ENCODE measurements around the gene TTC38.

Gene TTC38

DNA sequence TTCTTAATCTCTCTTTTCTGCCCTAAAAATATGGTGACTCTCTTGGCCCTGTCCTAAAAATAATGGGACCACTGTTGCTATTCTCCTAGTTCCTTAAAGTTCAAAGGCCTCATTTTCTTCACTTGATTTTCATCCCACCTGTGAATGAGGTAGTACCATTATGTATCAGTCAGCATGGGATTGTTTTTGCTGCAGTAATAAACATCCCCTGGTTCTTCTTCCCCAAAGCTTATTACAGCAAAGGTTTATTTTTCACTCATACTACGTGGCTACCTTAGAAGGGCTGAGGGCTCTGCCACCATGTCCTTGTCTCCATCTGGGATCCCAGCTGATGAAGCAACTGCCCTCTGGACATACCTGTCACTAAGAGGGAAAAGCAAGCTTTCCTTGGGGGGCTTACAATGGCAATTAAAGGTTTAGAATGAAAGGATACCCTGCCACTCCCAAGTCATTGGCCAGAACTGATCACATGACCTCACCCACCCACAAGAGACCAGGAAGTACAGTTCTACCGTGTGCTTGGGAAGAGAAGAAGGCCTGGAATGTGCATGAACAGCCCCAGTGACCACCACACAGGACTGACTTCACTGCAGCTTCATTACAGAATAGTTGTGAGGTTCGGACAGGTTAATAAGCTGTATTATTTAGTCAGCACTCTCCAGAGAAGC is 7.8 kb downstream of the TTC38 start:
- H3K36me3 ChIP-seq (ENCODE audit: control insufficient read depth, insufficient read depth, low read length): peaks cover 23% of the 10 kb centered on the region
- TF ChIP-seq, protein P1, sequence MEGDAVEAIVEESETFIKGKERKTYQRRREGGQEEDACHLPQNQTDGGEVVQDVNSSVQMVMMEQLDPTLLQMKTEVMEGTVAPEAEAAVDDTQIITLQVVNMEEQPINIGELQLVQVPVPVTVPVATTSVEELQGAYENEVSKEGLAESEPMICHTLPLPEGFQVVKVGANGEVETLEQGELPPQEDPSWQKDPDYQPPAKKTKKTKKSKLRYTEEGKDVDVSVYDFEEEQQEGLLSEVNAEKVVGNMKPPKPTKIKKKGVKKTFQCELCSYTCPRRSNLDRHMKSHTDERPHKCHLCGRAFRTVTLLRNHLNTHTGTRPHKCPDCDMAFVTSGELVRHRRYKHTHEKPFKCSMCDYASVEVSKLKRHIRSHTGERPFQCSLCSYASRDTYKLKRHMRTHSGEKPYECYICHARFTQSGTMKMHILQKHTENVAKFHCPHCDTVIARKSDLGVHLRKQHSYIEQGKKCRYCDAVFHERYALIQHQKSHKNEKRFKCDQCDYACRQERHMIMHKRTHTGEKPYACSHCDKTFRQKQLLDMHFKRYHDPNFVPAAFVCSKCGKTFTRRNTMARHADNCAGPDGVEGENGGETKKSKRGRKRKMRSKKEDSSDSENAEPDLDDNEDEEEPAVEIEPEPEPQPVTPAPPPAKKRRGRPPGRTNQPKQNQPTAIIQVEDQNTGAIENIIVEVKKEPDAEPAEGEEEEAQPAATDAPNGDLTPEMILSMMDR (IDR thresholded peaks at IDR 0.05; ENCODE audit: insufficient read depth, low read length, poor library complexity, severe bottlenecking): no peak
- no peak for DNase-seq (ENCODE audit: extremely low read depth, insufficient read length)
- no peak overlapping the region for H3K4me3 ChIP-seq (replicated peaks; ENCODE audit: low read depth, low read length)
- H3K27me3 ChIP-seq (replicated peaks; ENCODE audit: control insufficient read depth, insufficient read depth, low read length): no peaks in the 10 kb centered on the region

DNA sequence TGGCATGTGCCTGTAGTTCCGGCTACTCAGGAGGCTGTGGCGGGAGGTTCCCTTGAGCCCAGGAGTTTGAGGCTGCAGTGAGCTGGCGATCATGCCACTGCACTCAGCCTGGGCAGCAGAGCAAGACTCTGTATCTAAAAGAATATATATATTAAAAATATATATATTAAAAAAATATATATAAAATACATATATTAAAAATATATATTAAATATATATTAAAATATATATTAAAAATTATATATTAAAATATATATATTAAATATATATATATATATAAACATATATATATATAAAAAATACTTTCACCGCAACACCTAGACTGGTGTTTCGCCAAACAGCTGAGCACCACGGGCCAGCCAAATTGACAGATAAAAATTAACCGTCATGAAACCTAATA is 8.8 kb downstream of the TTC38 start:
- H3K27me3 ChIP-seq (replicated peaks; ENCODE audit: control insufficient read depth, insufficient read depth, low read length): no peaks in the 10 kb centered on the region
- TF ChIP-seq, protein P1 (IDR thresholded peaks at IDR 0.05; ENCODE audit: insufficient read depth, low read length, poor library complexity, severe bottlenecking): no peak
- no peak for DNase-seq (ENCODE audit: extremely low read depth, insufficient read length)
- H3K36me3 ChIP-seq (ENCODE audit: control insufficient read depth, insufficient read depth, low read length): peaks cover 26% of the 10 kb centered on the region
- no peak overlapping the region for H3K4me3 ChIP-seq (replicated peaks; ENCODE audit: low read depth, low read length)

DNA sequence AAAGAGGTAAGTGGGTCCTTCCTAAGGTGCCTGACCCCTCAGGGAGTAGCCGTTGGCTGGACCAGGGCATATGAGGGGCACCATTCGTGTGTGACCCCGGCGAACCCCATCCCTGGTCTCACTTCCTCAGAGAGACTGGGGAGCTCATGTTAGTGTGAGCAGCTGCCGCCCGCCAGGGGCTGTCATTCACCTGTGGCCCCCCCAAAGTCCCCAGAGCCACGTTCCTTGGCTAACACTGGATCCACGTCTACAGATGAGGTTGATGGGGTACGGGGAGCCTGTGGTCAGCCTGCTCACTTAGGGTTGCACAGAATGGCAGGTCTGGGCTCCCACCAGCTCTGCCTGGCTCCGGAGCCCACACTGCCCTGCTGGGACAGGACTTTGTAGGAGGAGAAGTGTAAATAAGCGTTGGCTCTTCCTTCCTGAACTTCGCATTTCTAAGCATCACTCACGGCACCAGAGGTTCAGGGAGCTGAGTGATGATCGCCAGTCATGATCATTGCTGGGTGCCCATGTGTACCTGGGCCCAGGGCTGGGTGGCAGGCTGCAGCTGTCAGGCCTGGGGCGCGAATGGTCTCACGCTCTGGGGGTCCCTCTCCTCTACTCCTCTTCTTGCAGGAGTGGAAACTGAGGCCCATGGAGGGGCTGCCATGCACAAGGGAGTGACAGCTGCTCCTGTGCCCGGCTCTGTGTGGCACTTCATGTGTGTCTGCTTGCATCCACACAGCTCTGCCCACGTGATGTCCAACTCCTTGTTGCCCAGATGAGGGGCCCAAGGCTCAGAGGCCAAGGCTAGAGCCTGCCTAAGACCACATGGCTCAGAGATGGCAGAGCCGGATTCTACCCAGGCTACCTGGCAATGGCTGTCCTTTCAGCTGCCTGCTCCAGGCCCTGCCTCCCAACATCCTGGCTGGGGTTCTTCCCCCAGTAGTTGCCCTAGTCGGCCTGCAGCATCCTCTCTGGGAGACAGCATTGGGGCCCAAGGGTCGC is 11.1 kb downstream of the TTC38 start:
- peaks cover 24% of the 10 kb centered on the region for H3K36me3 ChIP-seq (ENCODE audit: control insufficient read depth, insufficient read depth, low read length)
- no peaks in the 10 kb centered on the region for H3K27me3 ChIP-seq (replicated peaks; ENCODE audit: control insufficient read depth, insufficient read depth, low read length)
- TF ChIP-seq, protein P1 (IDR thresholded peaks at IDR 0.05; ENCODE audit: insufficient read depth, low read length, poor library complexity, severe bottlenecking): no peak
- DNase-seq (ENCODE audit: extremely low read depth, insufficient read length): no peak
- H3K4me3 ChIP-seq (replicated peaks; ENCODE audit: low read depth, low read length): no peak overlapping the region

DNA sequence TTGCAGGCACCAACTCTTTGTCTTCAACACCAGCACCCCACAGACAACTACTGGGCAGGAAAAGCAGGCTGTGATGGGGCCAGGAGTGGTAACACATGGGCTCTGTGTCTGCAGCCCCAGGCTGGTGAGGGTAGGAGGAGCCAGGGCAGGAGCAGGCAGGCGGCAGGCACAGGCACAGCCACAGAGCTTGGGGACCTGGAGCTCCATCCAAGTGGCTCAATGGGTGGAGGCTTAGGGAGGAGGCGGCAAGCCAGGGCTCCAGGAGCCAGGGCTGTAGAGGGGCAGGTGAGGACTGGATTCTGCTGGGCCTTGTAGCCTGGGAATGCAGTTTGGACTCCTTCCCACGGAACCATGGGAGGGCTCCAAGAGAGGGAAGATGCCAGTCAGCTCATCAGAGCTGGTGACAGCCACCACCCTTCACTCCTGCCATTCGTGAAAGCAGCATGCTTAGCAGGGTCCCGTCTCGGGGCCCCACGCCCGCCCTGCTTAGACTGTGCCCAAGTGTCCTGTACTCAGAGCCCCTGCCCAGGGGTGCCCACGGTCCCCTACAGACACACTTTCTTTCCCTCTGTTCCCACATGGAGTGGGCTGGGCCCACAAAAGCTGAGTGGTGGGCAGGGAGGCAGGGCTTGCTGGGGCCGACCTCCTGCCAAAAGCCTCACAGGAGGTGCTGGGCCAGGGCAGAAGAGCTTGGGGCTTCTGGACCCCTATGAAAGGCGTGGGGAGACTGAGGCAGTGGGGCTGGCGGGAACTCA is 12.4 kb downstream of the TTC38 start:
- Histone ChIP-seq H3K27me3 (replicated peaks; ENCODE audit: control insufficient read depth, insufficient read depth, low read length) (no peaks in the 10 kb centered on the region), H3K36me3 (ENCODE audit: control insufficient read depth, insufficient read depth, low read length) (peaks cover 30% of the 10 kb centered on the region), H3K4me3 (replicated peaks; ENCODE audit: low read depth, low read length) (no peak overlapping the region)
- TF ChIP-seq, protein P1 (IDR thresholded peaks at IDR 0.05; ENCODE audit: insufficient read depth, low read length, poor library complexity, severe bottlenecking): no peak
- DNase-seq (ENCODE audit: extremely low read depth, insufficient read length): no peak

DNA sequence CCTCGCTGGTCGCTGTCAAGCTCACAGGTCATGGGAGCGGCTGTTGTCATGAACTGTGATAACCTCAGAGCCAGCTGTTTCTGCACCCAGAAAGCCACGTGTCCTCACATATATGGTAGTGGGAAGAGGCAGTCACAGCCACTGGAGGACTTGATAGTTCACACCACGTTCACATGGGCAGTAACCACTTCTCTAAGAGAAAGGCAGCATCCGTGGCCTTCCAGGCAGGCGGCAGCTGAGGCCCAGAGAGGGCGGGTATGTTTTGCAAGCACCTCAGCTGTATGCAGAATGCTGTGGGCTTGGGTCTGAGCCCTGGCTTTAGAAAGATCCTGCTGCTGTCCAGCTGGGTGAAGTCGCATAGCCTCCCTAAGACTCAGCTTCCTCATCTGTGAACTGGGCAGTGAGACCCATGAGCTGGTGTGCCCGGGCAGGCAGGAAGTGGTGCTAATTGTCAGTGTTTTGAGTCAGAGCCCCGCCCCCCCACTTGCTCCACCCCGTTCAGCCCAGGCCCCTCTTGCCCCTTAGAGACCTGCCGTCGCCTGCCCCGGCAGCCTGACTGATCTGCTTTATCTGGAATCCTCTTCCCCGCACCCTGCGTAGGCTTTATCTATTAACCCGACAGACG is 13.3 kb downstream of the TTC38 start:
- no peak for DNase-seq (ENCODE audit: extremely low read depth, insufficient read length)
- H3K36me3 ChIP-seq (ENCODE audit: control insufficient read depth, insufficient read depth, low read length): peaks cover 31% of the 10 kb centered on the region

More for the DNA sequence above, 13.3 kb downstream of the TTC38 start:
- TF ChIP-seq, protein P1 (IDR thresholded peaks at IDR 0.05; ENCODE audit: insufficient read depth, low read length, poor library complexity, severe bottlenecking): no peak
- Histone ChIP-seq H3K4me3 (replicated peaks; ENCODE audit: low read depth, low read length) (no peak overlapping the region), H3K27me3 (replicated peaks; ENCODE audit: control insufficient read depth, insufficient read depth, low read length) (no peaks in the 10 kb centered on the region)

Measured in GM06990 (cell line).